HepG2 (cell line): ENCODE results near the gene RHOT2. TPM values are rescaled to one million over a fixed set of nuclear protein-coding genes. Genes with fewer than 3 reads are reported as not detected.

Experiments used
- ARID2 ChIP-seq: sonication (generic); formaldehyde crosslinking; IDR thresholded peaks from 2 replicates; pipeline ENCODE4 v1.8.1; 2022; ENCODE audit warnings: mild to moderate bottlenecking, missing genetic modification reagents, borderline replicate concordance
- FOXP1 ChIP-seq, 2 experiments: fragments of 450-650 bp in 1 of 2; IDR thresholded peaks; 2 replicates each; pipeline ENCODE4 v1.6.1; 2017 to 2018; ENCODE audit warnings: antibody characterized with exemption in 1 of 2
- GZF1 ChIP-seq: sonication (generic); formaldehyde crosslinking; IDR thresholded peaks from 2 replicates; pipeline ENCODE4 v1.5.1; 2020; ENCODE audit warnings: mild to moderate bottlenecking, missing genetic modification reagents
- KMT2A ChIP-seq: sonication (generic); formaldehyde crosslinking; IDR thresholded peaks from 2 replicates; pipeline ENCODE4 v1.4.0; 2020; ENCODE audit warnings: missing genetic modification reagents
- MLX ChIP-seq: IDR thresholded peaks from 2 replicates; pipeline ENCODE4 v1.6.1; 2016
- NCOA2 ChIP-seq: sonication (generic); formaldehyde crosslinking; IDR thresholded peaks from 2 replicates; pipeline ENCODE4 v1.8.0; 2022; ENCODE audit warnings: inconsistent platforms
- PRMT3 ChIP-seq: sonication (generic); formaldehyde crosslinking; IDR thresholded peaks from 2 replicates; pipeline ENCODE4 v1.8.1; 2022; ENCODE audit warnings: low read depth, mild to moderate bottlenecking, moderate library complexity, missing genetic modification reagents, borderline replicate concordance
- ZNF20 ChIP-seq: sonication (generic); formaldehyde crosslinking; IDR thresholded peaks from 2 replicates; pipeline ENCODE4 v1.4.0; 2020; ENCODE audit warnings: mild to moderate bottlenecking, moderate library complexity, missing genetic modification reagents
- ZNF24 ChIP-seq: fragments of 450-650 bp; IDR thresholded peaks from 2 replicates; pipeline ENCODE4 v1.6.1; 2017; ENCODE audit warnings: antibody characterized with exemption, mild to moderate bottlenecking
- ZNF3 ChIP-seq: IDR thresholded peaks from 2 replicates; pipeline ENCODE4 v1.7.0; 2017; ENCODE audit warnings: inconsistent platforms
- ZNF318 ChIP-seq: sonication (generic); formaldehyde crosslinking; IDR thresholded peaks from 2 replicates; pipeline ENCODE4 v1.4.0; 2020; ENCODE audit warnings: mild to moderate bottlenecking, missing genetic modification reagents
- ZNF574 ChIP-seq: sonication (generic); formaldehyde crosslinking; IDR thresholded peaks from 2 replicates; pipeline ENCODE4 v1.4.0; 2020; ENCODE audit warnings: missing genetic modification reagents
- ZNF605 ChIP-seq: sonication (generic); formaldehyde crosslinking; IDR thresholded peaks from 2 replicates; pipeline ENCODE4 v1.8.0; 2022; ENCODE audit warnings: mild to moderate bottlenecking, missing genetic modification reagents
- ZNF75D ChIP-seq: sonication (generic); formaldehyde crosslinking; IDR thresholded peaks from 2 replicates; pipeline ENCODE4 v1.8.1; 2023; ENCODE audit warnings: missing genetic modification reagents, mild to moderate bottlenecking, borderline replicate concordance
- ZNF841 ChIP-seq: sonication (generic); formaldehyde crosslinking; IDR thresholded peaks from 2 replicates; pipeline ENCODE4 v1.8.1; 2023; ENCODE audit warnings: missing genetic modification reagents, borderline replicate concordance
- ZSCAN9 ChIP-seq: IDR thresholded peaks from 2 replicates; pipeline ENCODE4 v1.6.1; 2016; ENCODE audit warnings: borderline replicate concordance
- polyA plus RNA-seq, 8 experiments: library from polyadenylated mRNA; depleted of rRNA in 3 of 8; stranded (reverse) in 7 of 8; unstranded in 1 of 8; fragments of >200 nt; fragmentation: Illumina TruSeq in 4 of 8; extraction: Trizol in 4 of 8; gene quantifications; 2 replicates each; pipeline versions ENCODE4 v1.2.1 to v1.2.3, GENCODE V29; 2011 to 2016; ENCODE audit warnings: low read depth in 4 of 8, missing spikeins in 1 of 8, mixed read lengths in 1 of 8; ENCODE audit not compliant: insufficient read depth in 1 of 8
- total RNA-seq, 5 experiments: library from RNA; depleted of rRNA; stranded (reverse); fragments of >200 nt; fragmentation: Illumina TruSeq; extraction: Trizol; gene quantifications; 2 replicates each; pipeline ENCODE4 v1.2.3, GENCODE V29; 2016; ENCODE audit warnings: low read depth in 1 of 5

The RHOT2 gene
- total and polyA plus RNA-seq, 2 of the 13 experiments (the other 11 are each of a cell fraction or from before 2014, with no cell fraction given): 63.6 to 76.9 TPM

GRCh38 chr16:667780-668518 lies at the start of gene RHOT2 (continued):
- TF ChIP-seq ZNF3 (CRISPR knock-in tag) (no peak), ZNF605 (CRISPR knock-in tag) (no peak), ZNF318 (CRISPR knock-in tag) (no peak; the same call in 1 of the 2 replicates), ARID2 (CRISPR knock-in tag) (no peak), ZNF75D (CRISPR knock-in tag) (no peak), FOXP1 (IDR thresholded peaks at IDR 0.05) (no peak), FOXP1 (CRISPR knock-in tag; IDR thresholded peaks at IDR 0.05) (no peak), ZNF574 (CRISPR knock-in tag) (peak; percentile 100), NCOA2 (CRISPR knock-in tag) (peak; percentile 61; the same call in 1 of the 2 replicates), GZF1 (CRISPR knock-in tag) (no peak), ZSCAN9 (peak; percentile 66; the same call in 1 of the 2 replicates), ZNF20 (CRISPR knock-in tag) (no peak), PRMT3 (CRISPR knock-in tag) (peak; percentile 68; the same call in 1 of the 2 replicates), ZNF841 (CRISPR knock-in tag) (no peak), ZNF24 (no peak), KMT2A (CRISPR knock-in tag) (peak; percentile 53; the same call in 1 of the 2 replicates), MLX (CRISPR knock-in tag) (no peak; the same call in 1 of the 2 replicates)
